D341Med (cell line): ENCODE results near the gene PSMD8.
A peak's percentile ranks its signal among the peaks of the same experiment; 100 is the strongest.
"Not testable (repeated sequence)": the region's sequence is repeated elsewhere in the genome, so short reads cannot be mapped to it uniquely, and the experiment has no call there.

Source experiments
- DNase-seq: peaks from one replicate; pipeline ENCODE4 v3.0.0; 2012; ENCODE audit warnings: low spot score

PSMD8 gene

GRCh38 chr19:38374332-38375097 lies at the start of gene PSMD8:
PSMD8 (plus strand) TSS chr19:38374571; CDS start chr19:38374602, 31 bp downstream.
- peak; percentile 99 for DNase-seq

- DNase-seq, result no peak
Measured at GRCh38 chr19:38326591-38326990, 47.8 kb upstream of the PSMD8 start.

- DNase-seq, result no peak
Measured at GRCh38 chr19:38329651-38330050, 44.7 kb upstream of the PSMD8 start.

GRCh38 chr19:38331728-38332127 lies 42.6 kb upstream of the PSMD8 start:
- no peak for DNase-seq

GRCh38 chr19:38333245-38333644 lies 41.1 kb upstream of the PSMD8 start:
- no peak for DNase-seq

GRCh38 chr19:38335949-38336637 lies 38.3 kb upstream of the PSMD8 start:
- DNase-seq, result peak; percentile 93

- DNase-seq, result peak; percentile 95
Measured at GRCh38 chr19:38336638-38337359, 37.6 kb upstream of the PSMD8 start.

GRCh38 chr19:38337360-38337653 lies 37.1 kb upstream of the PSMD8 start:
- no peak for DNase-seq

GRCh38 chr19:38339011-38339410 lies 35.4 kb upstream of the PSMD8 start:
- DNase-seq, result not testable (repeated sequence)

- DNase-seq, result no peak
Measured at GRCh38 chr19:38340927-38341326, 33.4 kb upstream of the PSMD8 start.

- no peak for DNase-seq
Measured at GRCh38 chr19:38346837-38347236, 27.5 kb upstream of the PSMD8 start.

GRCh38 chr19:38350883-38351282 lies 23.5 kb upstream of the PSMD8 start:
- DNase-seq, result no peak

- DNase-seq, result no peak
Measured at GRCh38 chr19:38351865-38352395, 22.4 kb upstream of the PSMD8 start.

GRCh38 chr19:38352611-38353010 lies 21.8 kb upstream of the PSMD8 start:
- peak; percentile 47 for DNase-seq

GRCh38 chr19:38355728-38356725 lies 18.3 kb upstream of the PSMD8 start:
- DNase-seq, result no peak

GRCh38 chr19:38358071-38358470 lies 16.3 kb upstream of the PSMD8 start:
- no peak for DNase-seq

GRCh38 chr19:38359242-38360021 lies 14.9 kb upstream of the PSMD8 start:
- no peak for DNase-seq

GRCh38 chr19:38360351-38360750 lies 14.0 kb upstream of the PSMD8 start:
- DNase-seq, result no peak

- DNase-seq, result no peak
Measured at GRCh38 chr19:38360839-38361631, 13.3 kb upstream of the PSMD8 start.

- DNase-seq, result peak; percentile 95
Measured at GRCh38 chr19:38361633-38362075, 12.7 kb upstream of the PSMD8 start.
